GM19240 (cell line): ENCODE results near the gene MXRA8.
A peak's percentile ranks its signal among the peaks of the same experiment; 100 is the strongest.

Source experiments
- DNase-seq: peaks from one replicate; pipeline ENCODE4 v3.0.0; 2011; ENCODE audit warnings: low spot score; ENCODE audit not compliant: insufficient read length

MXRA8 gene

GRCh38 chr1:1335792-1336248, 22.5 kb downstream of the MXRA8 start:
- DNase-seq, result no peak

GRCh38 chr1:1335283-1335682, 23.1 kb downstream of the MXRA8 start:
- no peak for DNase-seq

- no peak for DNase-seq
These were observed 23.5 kb downstream of the MXRA8 start for GRCh38 chr1:1334835-1335234.

GRCh38 chr1:1333551-1334241, 24.7 kb downstream of the MXRA8 start:
- no peak for DNase-seq

GRCh38 chr1:1332774-1333480, 25.4 kb downstream of the MXRA8 start:
- DNase-seq, result no peak

GRCh38 chr1:1332031-1332755, 26.2 kb downstream of the MXRA8 start:
- no peak for DNase-seq

- no peak for DNase-seq
These were observed 27.0 kb downstream of the MXRA8 start, which contains the start of gene TAS1R3 for GRCh38 chr1:1331068-1331965. Gene TAS1R3 (plus strand): TSS chr1:1331280. CDS start chr1:1331346, 66 bp downstream.

GRCh38 chr1:1330366-1331067, 27.8 kb downstream of the MXRA8 start:
- DNase-seq, result no peak

- no peak for DNase-seq
These were observed 28.8 kb downstream of the MXRA8 start for GRCh38 chr1:1329304-1330210.

GRCh38 chr1:1328254-1328653, 30.1 kb downstream of the MXRA8 start:
- no peak for DNase-seq

GRCh38 chr1:1327291-1327690, 31.1 kb downstream of the MXRA8 start:
- DNase-seq, result no peak

- no peak for DNase-seq
These were observed 32.2 kb downstream of the MXRA8 start for GRCh38 chr1:1326075-1326605.

- no peak for DNase-seq
These were observed 32.9 kb downstream of the MXRA8 start for GRCh38 chr1:1325288-1326074.

- DNase-seq, result peak; percentile 98
These were observed 33.6 kb downstream of the MXRA8 start, which contains the start of the genes CPTP and INTS11 for GRCh38 chr1:1324524-1325287. Gene CPTP (plus strand): TSS chr1:1324802. CDS start chr1:1326911, 2,109 bp downstream. Gene INTS11 (minus strand): TSS chr1:1324660. CDS start chr1:1324608, 52 bp downstream.

GRCh38 chr1:1324084-1324523, 34.3 kb downstream of the MXRA8 start:
- no peak for DNase-seq

GRCh38 chr1:1322952-1323351, 35.4 kb downstream of the MXRA8 start:
- no peak for DNase-seq

- no peak for DNase-seq
These were observed 35.9 kb downstream of the MXRA8 start for GRCh38 chr1:1322418-1322817.
